RWPE2 (cell line): ENCODE measurements around the gene NOC4L.
A peak's percentile ranks its signal among the peaks of the same experiment; 100 is the strongest.

Experiments
- ATAC-seq: fragments of 200-7000 bp; cut with Tn5 transposase; 3 replicates; pipeline ENCODE4 v1.9.1; 2021; ENCODE audit warnings: low read depth
- DNase-seq: peaks from one replicate; pipeline ENCODE4 v3.0.0-alpha.2; 2020; ENCODE audit warnings: low spot score
- H3K27ac ChIP-seq: fragments of 450-650 bp; 2 replicates; pipeline ENCODE4 v1.5.1; 2017; ENCODE audit warnings: mild to moderate bottlenecking; ENCODE audit not compliant: poor library complexity, severe bottlenecking
- H3K27me3 ChIP-seq: fragments of 250-450 bp; sonication (Bioruptor Pico); 2 replicates; pipeline ENCODE4 v1.5.1; 2021; ENCODE audit warnings: mild to moderate bottlenecking, moderate library complexity; ENCODE audit not compliant: insufficient read depth, poor library complexity, severe bottlenecking
- H3K36me3 ChIP-seq: fragments of 250-450 bp; sonication (Bioruptor Pico); 2 replicates; pipeline ENCODE4 v1.5.1; 2020; ENCODE audit warnings: low read depth, mild to moderate bottlenecking, moderate library complexity
- H3K4me1 ChIP-seq: fragments of 250-450 bp; sonication (Bioruptor Pico); 2 replicates; pipeline ENCODE4 v1.5.1; 2021; ENCODE audit warnings: mild to moderate bottlenecking, moderate library complexity; ENCODE audit not compliant: insufficient read depth, poor library complexity, severe bottlenecking
- H3K4me3 ChIP-seq: fragments of 250-450 bp; sonication (Bioruptor Pico); 2 replicates; pipeline ENCODE4 v1.5.1; 2021; ENCODE audit warnings: mild to moderate bottlenecking, moderate library complexity; ENCODE audit not compliant: severe bottlenecking
- H3K9me3 ChIP-seq: fragments of 250-450 bp; sonication (Bioruptor Pico); 2 replicates; pipeline ENCODE4 v1.5.1; 2021; ENCODE audit warnings: mild to moderate bottlenecking, moderate library complexity; ENCODE audit not compliant: severe bottlenecking
- CTCF ChIP-seq: fragments of 450-650 bp; IDR thresholded peaks from one replicate; pipeline ENCODE4 v1.5.1; 2017; ENCODE audit warnings: mild to moderate bottlenecking, moderate library complexity; ENCODE audit not compliant: poor library complexity, severe bottlenecking

NOC4L gene

GRCh38 chr12:132175496-132176384, 31.5 kb downstream of the NOC4L start:
- ATAC-seq (peak; percentile 15; the same call in 1 of the 3 replicates), DNase-seq (no peak)
- no peak overlapping the region for H3K27ac ChIP-seq
- H3K4me1 ChIP-seq = no peaks in the 10 kb centered on the region
- H3K4me3 ChIP-seq = no peak overlapping the region
- H3K9me3 ChIP-seq = no peaks in the 10 kb centered on the region
- no peak for TF ChIP-seq CTCF
- peaks cover 78% of the 10 kb centered on the region for H3K27me3 ChIP-seq
- H3K36me3 ChIP-seq = no peaks in the 10 kb centered on the region

DNA sequence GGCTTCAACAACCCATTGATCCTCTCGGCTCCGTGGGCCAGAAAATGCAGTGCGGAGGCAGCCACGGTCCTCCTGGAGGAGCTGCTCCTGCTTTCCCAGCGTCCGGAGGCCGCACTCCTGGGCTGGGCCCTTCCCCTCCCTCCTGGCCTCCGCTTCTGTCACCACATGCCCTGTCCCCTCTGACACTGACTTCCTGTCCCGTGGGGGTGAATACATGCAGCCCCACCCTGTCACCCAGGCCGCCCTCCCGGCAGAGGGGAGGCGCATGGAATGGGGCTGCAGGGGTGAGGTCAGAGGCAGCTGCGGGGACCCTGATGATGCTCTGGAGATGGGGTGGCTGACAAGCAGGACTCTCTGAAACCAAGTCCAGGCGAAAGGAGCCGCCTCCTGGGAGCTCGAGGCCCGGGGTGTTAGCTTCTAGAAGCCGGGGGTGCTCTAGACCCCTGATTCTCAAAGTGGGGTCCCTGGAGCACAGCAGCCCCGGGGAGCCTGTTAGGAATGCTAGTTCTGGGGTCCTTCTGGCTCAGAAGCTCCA, 32.2 kb downstream of the NOC4L start:
- DNase-seq (no peak), ATAC-seq (no peak)
- no peak for TF ChIP-seq CTCF
- no peaks in the 10 kb centered on the region for H3K9me3 ChIP-seq
- H3K27me3 ChIP-seq = peaks cover 71% of the 10 kb centered on the region
- H3K27ac ChIP-seq = no peak overlapping the region
- H3K4me1 ChIP-seq = no peaks in the 10 kb centered on the region
- H3K36me3 ChIP-seq = no peaks in the 10 kb centered on the region
- H3K4me3 ChIP-seq = no peak overlapping the region

DNA sequence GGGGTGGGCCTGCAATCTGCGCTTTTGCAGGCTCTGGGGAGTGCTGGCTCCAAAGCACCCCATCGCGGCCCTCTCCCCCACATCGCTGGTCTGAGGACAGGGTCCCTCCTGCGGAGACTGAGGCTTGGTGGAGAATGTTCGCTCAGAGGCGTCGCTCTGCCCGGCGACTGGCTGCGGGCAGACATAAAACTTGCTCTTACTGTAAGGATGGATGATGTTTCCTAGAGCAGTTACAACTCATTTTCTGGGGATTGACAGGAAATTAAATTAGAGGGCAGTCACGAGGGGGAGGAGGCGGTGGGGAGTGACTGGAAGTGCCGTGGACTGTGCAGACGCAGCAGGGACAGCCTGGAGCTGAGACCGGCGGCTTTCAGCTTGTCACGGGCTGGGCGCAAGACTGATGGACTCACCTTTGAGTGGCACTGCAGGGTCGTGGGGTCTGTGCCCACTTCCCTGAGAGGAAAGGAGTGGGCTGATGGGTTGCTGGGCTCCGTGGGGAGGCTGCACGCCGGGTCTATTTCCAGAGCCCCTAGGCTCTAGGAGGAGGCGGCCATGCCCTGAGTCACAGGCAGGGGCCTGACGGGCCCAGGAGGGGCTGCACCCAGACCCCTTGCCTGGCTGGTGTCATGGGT, 32.8 kb downstream of the NOC4L start:
- no peak overlapping the region for H3K4me3 ChIP-seq
- TF ChIP-seq CTCF = no peak
- no peak for DNase-seq
- H3K27ac ChIP-seq = no peak overlapping the region
- H3K36me3 ChIP-seq = no peaks in the 10 kb centered on the region
- no peaks in the 10 kb centered on the region for H3K9me3 ChIP-seq
- H3K27me3 ChIP-seq = peaks cover 65% of the 10 kb centered on the region
- ATAC-seq = no peak
- no peaks in the 10 kb centered on the region for H3K4me1 ChIP-seq

GRCh38 chr12:132178316-132178715, 34.1 kb downstream of the NOC4L start:
- Histone ChIP-seq H3K9me3 (no peaks in the 10 kb centered on the region), H3K27me3 (peaks cover 52% of the 10 kb centered on the region), H3K4me1 (no peaks in the 10 kb centered on the region), H3K36me3 (no peaks in the 10 kb centered on the region), H3K4me3 (no peak overlapping the region), H3K27ac (no peak overlapping the region)
- DNase-seq (no peak), ATAC-seq (no peak)
- TF ChIP-seq CTCF = no peak
